SJSA1 (cell line): Measurements from ENCODE around the gene RIMBP3C. TPM values are rescaled to one million over a fixed set of nuclear protein-coding genes. Genes with fewer than 3 reads are reported as not detected.
"Not testable (repeated sequence)": the region's sequence is repeated elsewhere in the genome, so short reads cannot be mapped to it uniquely, and the experiment has no call there.

Experiments
- DNase-seq, 2 experiments: peaks; one replicate each; pipeline ENCODE4 v3.0.0-alpha.2; 2015 to 2020; ENCODE audit warnings: low spot score in 2 of 2, low read depth in 1 of 2
- H3K27ac ChIP-seq: fragments of 250-450 bp; sonication (Bioruptor Pico); 2 replicates; pipeline ENCODE4 v1.5.1; 2020; ENCODE audit warnings: mild to moderate bottlenecking, moderate library complexity
- H3K27me3 ChIP-seq: fragments of 250-450 bp; sonication (Bioruptor Pico); replicated peaks from 2 replicates; pipeline ENCODE4 v1.5.1; 2020; ENCODE audit warnings: mild to moderate bottlenecking, moderate library complexity
- H3K36me3 ChIP-seq: fragments of 250-450 bp; sonication (Bioruptor Pico); 2 replicates; pipeline ENCODE4 v1.5.1; 2020; ENCODE audit warnings: mild to moderate bottlenecking
- H3K4me1 ChIP-seq: fragments of 250-450 bp; sonication (Bioruptor Pico); replicated peaks from 2 replicates; pipeline ENCODE4 v1.6.1; 2021; ENCODE audit warnings: mild to moderate bottlenecking
- H3K4me3 ChIP-seq: fragments of 250-450 bp; sonication (Bioruptor Pico); 2 replicates; pipeline ENCODE4 v1.5.1; 2020; ENCODE audit warnings: mild to moderate bottlenecking
- H3K9me3 ChIP-seq: fragments of 250-450 bp; sonication (Bioruptor Pico); replicated peaks from 2 replicates; pipeline ENCODE4 v1.5.1; 2020; ENCODE audit warnings: mild to moderate bottlenecking
- total RNA-seq: library from RNA; depleted of rRNA; stranded (reverse); fragments of >200 nt; shearing (Covaris generic); gene quantifications from 2 replicates; pipeline ENCODE4 v1.2.3, GENCODE V29; 2014

The RIMBP3C gene
- total RNA-seq, 1 experiment from 2014 or later: 0.76 TPM

- Histone ChIP-seq H3K36me3 (peaks cover 71% of the 10 kb centered on the region), H3K4me3 (no peak overlapping the region), H3K27me3 (no peaks in the 10 kb centered on the region), H3K9me3 (no peaks in the 10 kb centered on the region), H3K27ac (no peak overlapping the region), H3K4me1 (peaks cover 12% of the 10 kb centered on the region)
- DNase-seq: peak in 1 of 2 experiments; percentile 25
Observed at GRCh38 chr22:21587803-21588611, 36.7 kb upstream of the RIMBP3C start.

- peaks cover 28% of the 10 kb centered on the region for H3K4me1 ChIP-seq
- H3K9me3 ChIP-seq: no peaks in the 10 kb centered on the region
Observed at GRCh38 chr22:21585389-21585788, 34.1 kb upstream of the RIMBP3C start.

GRCh38 chr22:21582801-21583740 is 31.8 kb upstream of the RIMBP3C start:
- H3K36me3 ChIP-seq: peaks cover 49% of the 10 kb centered on the region
- H3K4me3 ChIP-seq: no peak overlapping the region
- H3K27ac ChIP-seq: no peak overlapping the region
- no peaks in the 10 kb centered on the region for H3K9me3 ChIP-seq
- H3K4me1 ChIP-seq: peaks cover 34% of the 10 kb centered on the region
- DNase-seq: no peak
- H3K27me3 ChIP-seq: no peaks in the 10 kb centered on the region

More at GRCh38 chr22:21585389-21585788, 34.1 kb upstream of the RIMBP3C start:
- H3K27ac ChIP-seq: no peak overlapping the region
- DNase-seq: no peak
- no peak overlapping the region for H3K4me3 ChIP-seq
- peaks cover 57% of the 10 kb centered on the region for H3K36me3 ChIP-seq
- H3K27me3 ChIP-seq: no peaks in the 10 kb centered on the region

GRCh38 chr22:21581009-21581713 is 29.9 kb upstream of the RIMBP3C start:
- DNase-seq, H3K9me3 ChIP-seq, H3K4me3 ChIP-seq, H3K27me3 ChIP-seq, H3K27ac ChIP-seq: not testable (repeated sequence)
- peaks cover 50% of the 10 kb centered on the region for H3K36me3 ChIP-seq
- peaks cover 25% of the 10 kb centered on the region for H3K4me1 ChIP-seq

- peaks cover 45% of the 10 kb centered on the region for H3K36me3 ChIP-seq
- DNase-seq, H3K27me3 ChIP-seq, H3K27ac ChIP-seq, H3K4me3 ChIP-seq, H3K9me3 ChIP-seq: not testable (repeated sequence)
- H3K4me1 ChIP-seq: peaks cover 25% of the 10 kb centered on the region
Observed at GRCh38 chr22:21580623-21581007, 29.4 kb upstream of the RIMBP3C start.

GRCh38 chr22:21579474-21579851 is 28.2 kb upstream of the RIMBP3C start:
- no peak for DNase-seq
- Histone ChIP-seq H3K36me3 (peaks cover 35% of the 10 kb centered on the region), H3K27me3 (no peaks in the 10 kb centered on the region), H3K27ac (no peak overlapping the region), H3K4me3 (no peak overlapping the region), H3K4me1 (peaks cover 30% of the 10 kb centered on the region), H3K9me3 (no peaks in the 10 kb centered on the region)

- Histone ChIP-seq H3K9me3 (no peaks in the 10 kb centered on the region), H3K36me3 (peaks cover 49% of the 10 kb centered on the region), H3K27me3 (no peaks in the 10 kb centered on the region), H3K4me3 (no peak overlapping the region), H3K27ac (no peak overlapping the region), H3K4me1 (peaks cover 30% of the 10 kb centered on the region)
- DNase-seq: no peak
Observed at GRCh38 chr22:21573750-21574494, 22.7 kb upstream of the RIMBP3C start.

- no peaks in the 10 kb centered on the region for H3K9me3 ChIP-seq
- H3K27me3 ChIP-seq: no peaks in the 10 kb centered on the region
- no peak for DNase-seq
- peaks cover 50% of the 10 kb centered on the region for H3K36me3 ChIP-seq
- H3K4me3 ChIP-seq: no peak overlapping the region
- H3K4me1 ChIP-seq: peaks cover 33% of the 10 kb centered on the region
- no peak overlapping the region for H3K27ac ChIP-seq
Observed at GRCh38 chr22:21573293-21573734, 22.1 kb upstream of the RIMBP3C start.

- no peak for DNase-seq
- Histone ChIP-seq H3K27me3 (no peaks in the 10 kb centered on the region), H3K4me3 (no peak overlapping the region), H3K36me3 (peaks cover 49% of the 10 kb centered on the region), H3K9me3 (no peaks in the 10 kb centered on the region), H3K4me1 (peaks cover 36% of the 10 kb centered on the region), H3K27ac (no peak overlapping the region)
Observed at GRCh38 chr22:21571679-21572078, 20.4 kb upstream of the RIMBP3C start.

GRCh38 chr22:21570398-21570797 is 19.1 kb upstream of the RIMBP3C start:
- Histone ChIP-seq H3K4me1 (peaks cover 36% of the 10 kb centered on the region), H3K4me3 (no peak overlapping the region), H3K27ac (no peak overlapping the region), H3K36me3 (peaks cover 49% of the 10 kb centered on the region), H3K27me3 (no peaks in the 10 kb centered on the region), H3K9me3 (no peaks in the 10 kb centered on the region)
- DNase-seq: no peak

- H3K36me3 ChIP-seq: peaks cover 49% of the 10 kb centered on the region
- H3K9me3 ChIP-seq: no peaks in the 10 kb centered on the region
- no peaks in the 10 kb centered on the region for H3K27me3 ChIP-seq
- H3K4me3 ChIP-seq: no peak overlapping the region; the same call in 1 of the 2 replicates
- no peak for DNase-seq
- no peak overlapping the region for H3K27ac ChIP-seq
- H3K4me1 ChIP-seq: peaks cover 32% of the 10 kb centered on the region
Observed at GRCh38 chr22:21569459-21570170, 18.4 kb upstream of the RIMBP3C start.

- not testable (repeated sequence) for DNase-seq, H3K27me3 ChIP-seq, H3K9me3 ChIP-seq
- peaks cover 49% of the 10 kb centered on the region for H3K36me3 ChIP-seq
- H3K27ac ChIP-seq: 0 out of 2 replicates have a peak overlapping the region, but pooled peaks have one; percentile 92
- peak overlapping the region; percentile 99 for H3K4me3 ChIP-seq
- peaks cover 27% of the 10 kb centered on the region for H3K4me1 ChIP-seq
Observed at GRCh38 chr22:21569076-21569427, 17.8 kb upstream of the RIMBP3C start.
